ENCODE results near the gene MARCHF4. TPM values are rescaled to one million over a fixed set of nuclear protein-coding genes. Genes with fewer than 3 reads are reported as not detected.
A peak's percentile ranks its signal among the peaks of the same experiment; 100 is the strongest.

Gene MARCHF4
- total and polyA plus RNA-seq, 2 donors (not counting 1 experiment from before 2014, with no cell fraction given): 1.3 to 3.6 TPM

DNA sequence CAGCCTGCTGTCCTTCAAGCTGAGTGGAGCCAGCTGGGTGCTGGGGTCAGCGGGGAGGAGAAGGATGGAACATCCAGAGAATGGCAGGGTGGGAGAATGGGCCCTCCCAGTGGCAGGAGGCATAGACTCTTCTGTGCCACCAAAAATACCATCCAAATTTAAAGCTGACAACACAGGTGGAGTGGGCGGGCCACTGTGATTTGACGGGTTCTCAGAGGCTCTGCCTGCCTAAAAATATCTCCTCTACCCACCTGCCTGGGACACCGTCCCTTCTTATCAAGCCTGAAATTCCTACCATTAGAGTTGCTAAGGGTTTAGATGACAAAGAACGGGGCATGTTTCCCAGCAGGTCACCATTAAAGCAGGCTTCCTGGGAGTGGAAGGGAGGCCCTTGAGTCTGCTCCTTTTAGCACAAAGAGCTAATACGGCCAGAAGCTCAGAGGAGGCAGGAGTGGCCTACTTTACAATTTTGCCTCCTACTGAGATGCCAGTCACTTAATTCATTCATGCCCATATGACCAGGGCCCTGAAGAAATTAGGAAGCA is 19.8 kb upstream of the MARCHF4 start:
- DNase-seq (ENCODE audit: low read depth in 2 of 2): no peak
- Histone ChIP-seq H3K9me3 (ENCODE audit: control insufficient read depth, insufficient read depth, low read depth, low read length) (no peaks in the 10 kb centered on the region), H3K27ac (ENCODE audit: insufficient read depth, low read length) (no peak overlapping the region), H3K4me2 (ENCODE audit: extremely low read depth, insufficient read depth, low read length) (no peak overlapping the region), H3K4me3 (replicated peaks in 1 of 4; ENCODE audit: control extremely low read depth in 1 of 4, insufficient read depth in 1 of 4, low read depth in 3 of 4, low read length in 4 of 4) (no peak overlapping the region), H3K27me3 (ENCODE audit: control insufficient read depth, insufficient read depth, low read length) (no peaks in the 10 kb centered on the region), H3K79me2 (ENCODE audit: control insufficient read depth, insufficient read depth, low read length) (no peaks in the 10 kb centered on the region), H2AFZ (ENCODE audit: low read length) (no peak overlapping the region), H4K20me1 (ENCODE audit: control insufficient read depth, extremely low read depth, insufficient read depth, low read length) (no peaks in the 10 kb centered on the region), H3K36me3 (ENCODE audit: control insufficient read depth, insufficient read depth, low read length) (no peaks in the 10 kb centered on the region), H3K4me1 (ENCODE audit: control insufficient read depth, extremely low read depth, insufficient read depth, low read length) (no peaks in the 10 kb centered on the region), H3K9ac (ENCODE audit: insufficient read depth, low read length) (no peak overlapping the region)
- TF ChIP-seq EZH2 (IDR thresholded peaks at IDR 0.05; ENCODE audit: low read length, missing control alignments): no peak
- TF ChIP-seq, protein P1, sequence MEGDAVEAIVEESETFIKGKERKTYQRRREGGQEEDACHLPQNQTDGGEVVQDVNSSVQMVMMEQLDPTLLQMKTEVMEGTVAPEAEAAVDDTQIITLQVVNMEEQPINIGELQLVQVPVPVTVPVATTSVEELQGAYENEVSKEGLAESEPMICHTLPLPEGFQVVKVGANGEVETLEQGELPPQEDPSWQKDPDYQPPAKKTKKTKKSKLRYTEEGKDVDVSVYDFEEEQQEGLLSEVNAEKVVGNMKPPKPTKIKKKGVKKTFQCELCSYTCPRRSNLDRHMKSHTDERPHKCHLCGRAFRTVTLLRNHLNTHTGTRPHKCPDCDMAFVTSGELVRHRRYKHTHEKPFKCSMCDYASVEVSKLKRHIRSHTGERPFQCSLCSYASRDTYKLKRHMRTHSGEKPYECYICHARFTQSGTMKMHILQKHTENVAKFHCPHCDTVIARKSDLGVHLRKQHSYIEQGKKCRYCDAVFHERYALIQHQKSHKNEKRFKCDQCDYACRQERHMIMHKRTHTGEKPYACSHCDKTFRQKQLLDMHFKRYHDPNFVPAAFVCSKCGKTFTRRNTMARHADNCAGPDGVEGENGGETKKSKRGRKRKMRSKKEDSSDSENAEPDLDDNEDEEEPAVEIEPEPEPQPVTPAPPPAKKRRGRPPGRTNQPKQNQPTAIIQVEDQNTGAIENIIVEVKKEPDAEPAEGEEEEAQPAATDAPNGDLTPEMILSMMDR (conservative IDR thresholded peaks at IDR 0.05 in 1 of 2, IDR thresholded peaks at IDR 0.05 in 1 of 2; ENCODE audit: low read depth in 1 of 2, low read length in 2 of 2): no peak

DNA sequence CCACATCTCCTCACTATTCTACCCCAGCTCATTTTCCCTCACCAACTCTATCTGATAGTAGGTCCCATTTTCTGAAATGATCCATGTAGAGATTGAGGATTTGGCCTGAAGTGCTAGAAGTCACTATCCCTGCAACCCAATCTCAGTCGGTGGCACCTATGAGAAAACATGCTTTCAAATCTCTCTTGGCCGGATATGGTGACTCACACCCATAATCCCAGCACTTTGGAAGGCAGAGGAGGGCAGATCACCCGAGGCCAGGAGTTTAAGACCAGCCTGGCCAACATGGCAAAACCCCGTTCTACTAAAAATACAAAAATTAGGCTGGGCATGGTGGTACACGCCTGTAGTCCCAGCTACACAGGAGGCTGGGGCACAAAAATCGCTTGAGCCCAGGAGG is 19.1 kb upstream of the MARCHF4 start:
- DNase-seq (ENCODE audit: low read depth in 2 of 2): peak in 1 of 2 donors; percentile 26
- H2AFZ ChIP-seq (ENCODE audit: low read length): no peak overlapping the region
- no peaks in the 10 kb centered on the region for H3K27me3 ChIP-seq (ENCODE audit: control insufficient read depth, insufficient read depth, low read length)
- no peak overlapping the region for H3K27ac ChIP-seq (ENCODE audit: insufficient read depth, low read length)
- H4K20me1 ChIP-seq (ENCODE audit: control insufficient read depth, extremely low read depth, insufficient read depth, low read length): no peaks in the 10 kb centered on the region
- H3K4me2 ChIP-seq (ENCODE audit: extremely low read depth, insufficient read depth, low read length): no peak overlapping the region
- H3K9me3 ChIP-seq (ENCODE audit: control insufficient read depth, insufficient read depth, low read depth, low read length): no peaks in the 10 kb centered on the region
- H3K4me1 ChIP-seq (ENCODE audit: control insufficient read depth, extremely low read depth, insufficient read depth, low read length): no peaks in the 10 kb centered on the region
- TF ChIP-seq, protein P1 (conservative IDR thresholded peaks at IDR 0.05 in 1 of 2, IDR thresholded peaks at IDR 0.05 in 1 of 2; ENCODE audit: low read depth in 1 of 2, low read length in 2 of 2): no peak
- H3K36me3 ChIP-seq (ENCODE audit: control insufficient read depth, insufficient read depth, low read length): no peaks in the 10 kb centered on the region
- H3K4me3 ChIP-seq (replicated peaks in 1 of 4; ENCODE audit: control extremely low read depth in 1 of 4, insufficient read depth in 1 of 4, low read depth in 3 of 4, low read length in 4 of 4): no peak overlapping the region
- no peaks in the 10 kb centered on the region for H3K79me2 ChIP-seq (ENCODE audit: control insufficient read depth, insufficient read depth, low read length)
- no peak overlapping the region for H3K9ac ChIP-seq (ENCODE audit: insufficient read depth, low read length)

DNA sequence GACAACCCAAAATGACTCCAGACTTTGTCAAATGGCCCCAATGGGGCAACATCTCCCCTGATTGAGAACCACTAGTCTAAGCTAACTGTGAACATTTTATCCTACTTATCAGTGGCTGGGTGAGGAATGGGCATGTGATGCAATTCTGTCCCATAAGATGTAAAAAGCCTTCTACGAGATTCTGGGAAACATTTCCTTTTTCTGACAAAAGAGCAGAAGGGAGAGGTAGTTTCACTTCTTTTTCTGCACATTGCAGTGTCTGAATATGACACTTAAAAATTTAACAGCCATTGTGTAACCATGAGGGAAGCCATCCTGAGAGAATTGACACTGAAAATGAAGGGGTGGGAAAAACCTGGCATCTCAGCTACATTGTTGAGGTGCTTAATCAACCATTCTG is 17.3 kb upstream of the MARCHF4 start:
- H3K9me3 ChIP-seq (ENCODE audit: control insufficient read depth, insufficient read depth, low read depth, low read length): no peaks in the 10 kb centered on the region
- H3K4me2 ChIP-seq (ENCODE audit: extremely low read depth, insufficient read depth, low read length): no peak overlapping the region
- DNase-seq (ENCODE audit: low read depth in 2 of 2): peak; percentile 50 to 71
- no peaks in the 10 kb centered on the region for H3K79me2 ChIP-seq (ENCODE audit: control insufficient read depth, insufficient read depth, low read length)
- H3K4me3 ChIP-seq (replicated peaks in 1 of 4; ENCODE audit: control extremely low read depth in 1 of 4, insufficient read depth in 1 of 4, low read depth in 3 of 4, low read length in 4 of 4): no peak overlapping the region
- TF ChIP-seq, protein P1 (conservative IDR thresholded peaks at IDR 0.05 in 1 of 2, IDR thresholded peaks at IDR 0.05 in 1 of 2; ENCODE audit: low read depth in 1 of 2, low read length in 2 of 2): no peak
- TF ChIP-seq EZH2 (IDR thresholded peaks at IDR 0.05; ENCODE audit: low read length, missing control alignments): no peak
- H3K36me3 ChIP-seq (ENCODE audit: control insufficient read depth, insufficient read depth, low read length): no peaks in the 10 kb centered on the region
- H3K4me1 ChIP-seq (ENCODE audit: control insufficient read depth, extremely low read depth, insufficient read depth, low read length): no peaks in the 10 kb centered on the region
- no peaks in the 10 kb centered on the region for H3K27me3 ChIP-seq (ENCODE audit: control insufficient read depth, insufficient read depth, low read length)
- no peaks in the 10 kb centered on the region for H4K20me1 ChIP-seq (ENCODE audit: control insufficient read depth, extremely low read depth, insufficient read depth, low read length)
- H3K9ac ChIP-seq (ENCODE audit: insufficient read depth, low read length): no peak overlapping the region
- no peak overlapping the region for H2AFZ ChIP-seq (ENCODE audit: low read length)
- H3K27ac ChIP-seq (ENCODE audit: insufficient read depth, low read length): no peak overlapping the region
